HepG2 (cell line): ENCODE data around the gene B3GALT5.

Experiments used
- DMAP1 ChIP-seq: IDR thresholded peaks from 2 replicates; pipeline ENCODE4 v1.6.1; 2016
- POLR2AphosphoS5 ChIP-seq: IDR thresholded peaks from 2 replicates; pipeline ENCODE4 v1.6.1; 2012; ENCODE audit warnings: low read depth, low read length
- SUZ12 ChIP-seq: fragments of 150-350 bp; IDR thresholded peaks from 2 replicates; pipeline ENCODE4 v1.6.1; 2014; ENCODE audit warnings: low read depth, low read length
- ZNF207 ChIP-seq: fragments of 450-650 bp; IDR thresholded peaks from 2 replicates; pipeline ENCODE4 v1.6.1; 2016; ENCODE audit warnings: antibody characterized with exemption, borderline replicate concordance
- TF ChIP-seq, protein P1 (sequence below): IDR thresholded peaks from 2 replicates; pipeline ENCODE4 v1.6.1; 2016; ENCODE audit warnings: missing compliant biosample characterization, missing genetic modification reagents, borderline replicate concordance

- TF ChIP-seq ZNF207 (no peak), SUZ12 (no peak), POLR2AphosphoS5 (no peak), DMAP1 (CRISPR knock-in tag) (no peak)
- TF ChIP-seq, protein P1, sequence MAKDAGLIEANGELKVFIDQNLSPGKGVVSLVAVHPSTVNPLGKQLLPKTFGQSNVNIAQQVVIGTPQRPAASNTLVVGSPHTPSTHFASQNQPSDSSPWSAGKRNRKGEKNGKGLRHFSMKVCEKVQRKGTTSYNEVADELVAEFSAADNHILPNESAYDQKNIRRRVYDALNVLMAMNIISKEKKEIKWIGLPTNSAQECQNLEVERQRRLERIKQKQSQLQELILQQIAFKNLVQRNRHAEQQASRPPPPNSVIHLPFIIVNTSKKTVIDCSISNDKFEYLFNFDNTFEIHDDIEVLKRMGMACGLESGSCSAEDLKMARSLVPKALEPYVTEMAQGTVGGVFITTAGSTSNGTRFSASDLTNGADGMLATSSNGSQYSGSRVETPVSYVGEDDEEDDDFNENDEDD (CRISPR knock-in tag) = no peak
These were observed 55.6 kb downstream of the B3GALT5 start for GRCh38 chr21:39668369-39668768.
